DOHH2 (cell line): ENCODE data around the gene ALDH1L1.

Experiments used
- H3F3A ChIP-seq: fragments of 200-600 bp; sonication (generic), shearing (Covaris generic); 2 replicates; pipeline ENCODE4 v1.6.0; 2016; ENCODE audit warnings: antibody characterized with exemption, mild to moderate bottlenecking; ENCODE audit not compliant: control insufficient read depth, insufficient read depth
- H3K27ac ChIP-seq: fragments of 200-600 bp; sonication (generic); 2 replicates; pipeline ENCODE4 v1.5.1; 2014; ENCODE audit warnings: low read depth, mild to moderate bottlenecking, low read length, moderate library complexity
- H3K27me3 ChIP-seq: fragments of 200-600 bp; sonication (generic); 2 replicates; pipeline ENCODE4 v1.6.1; 2014; ENCODE audit warnings: mild to moderate bottlenecking, low read length, mixed read lengths; ENCODE audit not compliant: control insufficient read depth
- H3K36me3 ChIP-seq: fragments of 200-600 bp; sonication (generic); 2 replicates; pipeline ENCODE4 v1.6.1; 2014; ENCODE audit warnings: mild to moderate bottlenecking, low read length, moderate library complexity, mixed read lengths; ENCODE audit not compliant: control insufficient read depth
- H3K4me1 ChIP-seq: fragments of 200-600 bp; sonication (generic); 2 replicates; pipeline ENCODE4 v1.6.1; 2014; ENCODE audit warnings: mild to moderate bottlenecking, low read length, mixed read lengths; ENCODE audit not compliant: control insufficient read depth
- H3K4me2 ChIP-seq: fragments of 200-600 bp; sonication (generic); 2 replicates; pipeline ENCODE4 v1.6.0; 2014; ENCODE audit warnings: mild to moderate bottlenecking, low read length, moderate library complexity
- H3K4me3 ChIP-seq: fragments of 200-600 bp; sonication (generic); 2 replicates; pipeline ENCODE4 v1.5.1; 2014; ENCODE audit warnings: mild to moderate bottlenecking, low read length, mixed read lengths
- H3K79me2 ChIP-seq: fragments of 200-600 bp; sonication (generic); 2 replicates; pipeline ENCODE4 v1.6.1; 2014; ENCODE audit warnings: mild to moderate bottlenecking, low read length, mixed read lengths; ENCODE audit not compliant: control insufficient read depth
- H3K9me2 ChIP-seq: fragments of 200-600 bp; sonication (generic); replicated peaks from 2 replicates; pipeline ENCODE4 v1.6.1; 2014; ENCODE audit warnings: mild to moderate bottlenecking, low read length, mixed read lengths; ENCODE audit not compliant: control insufficient read depth
- H3K9me3 ChIP-seq: fragments of 200-600 bp; sonication (generic); 2 replicates; pipeline ENCODE4 v1.6.1; 2014; ENCODE audit warnings: antibody characterized with exemption, low read length, mixed read lengths; ENCODE audit not compliant: control insufficient read depth, insufficient read depth
- H4K20me1 ChIP-seq: fragments of 200-600 bp; sonication (generic); 2 replicates; pipeline ENCODE4 v1.6.0; 2014; ENCODE audit warnings: low read depth, mild to moderate bottlenecking, antibody characterized with exemption, low read length, moderate library complexity; ENCODE audit not compliant: control insufficient read depth, insufficient read depth
- EZH2phosphoT487 ChIP-seq: fragments of 200-600 bp; sonication (generic); IDR thresholded peaks from 2 replicates; pipeline ENCODE4 v1.6.1; 2017; ENCODE audit warnings: borderline replicate concordance, mild to moderate bottlenecking, antibody characterized with exemption, low read length, moderate library complexity, mixed read lengths
- TF ChIP-seq, protein P1 (sequence below): fragments of 200-600 bp; sonication (generic); IDR thresholded peaks from one replicate; pipeline ENCODE4 v1.5.1; 2014; ENCODE audit warnings: antibody characterized with exemption, mild to moderate bottlenecking, low read depth, low read length; ENCODE audit not compliant: poor library complexity, severe bottlenecking

ALDH1L1 gene

DNA sequence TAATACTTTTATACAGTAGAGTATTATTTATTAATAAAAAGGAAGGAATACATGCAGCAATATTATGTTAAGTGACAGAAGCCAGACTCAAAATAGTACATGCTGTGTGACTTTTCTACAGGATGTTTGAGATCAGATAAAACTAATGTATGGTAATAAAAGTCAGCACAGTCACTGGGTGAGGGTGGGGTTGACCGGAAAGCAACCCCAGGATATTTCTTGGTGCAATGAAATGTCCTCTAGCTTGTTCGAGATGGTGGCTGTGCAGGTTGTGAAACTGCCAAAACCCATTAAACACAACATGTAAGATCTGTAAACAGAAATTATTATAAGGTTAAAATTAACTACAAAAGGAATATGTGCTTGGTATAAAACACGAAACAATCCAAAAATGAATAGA is 20.8 kb upstream of the ALDH1L1 start:
- peaks cover 8% of the 10 kb centered on the region for H3K27me3 ChIP-seq
- H4K20me1 ChIP-seq = no peaks in the 10 kb centered on the region
- H3K79me2 ChIP-seq = no peaks in the 10 kb centered on the region
- H3F3A ChIP-seq = no peaks in the 10 kb centered on the region
- no peaks in the 10 kb centered on the region for H3K4me1 ChIP-seq
- H3K27ac ChIP-seq = no peak overlapping the region
- TF ChIP-seq, protein P1, sequence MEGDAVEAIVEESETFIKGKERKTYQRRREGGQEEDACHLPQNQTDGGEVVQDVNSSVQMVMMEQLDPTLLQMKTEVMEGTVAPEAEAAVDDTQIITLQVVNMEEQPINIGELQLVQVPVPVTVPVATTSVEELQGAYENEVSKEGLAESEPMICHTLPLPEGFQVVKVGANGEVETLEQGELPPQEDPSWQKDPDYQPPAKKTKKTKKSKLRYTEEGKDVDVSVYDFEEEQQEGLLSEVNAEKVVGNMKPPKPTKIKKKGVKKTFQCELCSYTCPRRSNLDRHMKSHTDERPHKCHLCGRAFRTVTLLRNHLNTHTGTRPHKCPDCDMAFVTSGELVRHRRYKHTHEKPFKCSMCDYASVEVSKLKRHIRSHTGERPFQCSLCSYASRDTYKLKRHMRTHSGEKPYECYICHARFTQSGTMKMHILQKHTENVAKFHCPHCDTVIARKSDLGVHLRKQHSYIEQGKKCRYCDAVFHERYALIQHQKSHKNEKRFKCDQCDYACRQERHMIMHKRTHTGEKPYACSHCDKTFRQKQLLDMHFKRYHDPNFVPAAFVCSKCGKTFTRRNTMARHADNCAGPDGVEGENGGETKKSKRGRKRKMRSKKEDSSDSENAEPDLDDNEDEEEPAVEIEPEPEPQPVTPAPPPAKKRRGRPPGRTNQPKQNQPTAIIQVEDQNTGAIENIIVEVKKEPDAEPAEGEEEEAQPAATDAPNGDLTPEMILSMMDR = no peak
- TF ChIP-seq EZH2phosphoT487 = no peak
- no peaks in the 10 kb centered on the region for H3K9me3 ChIP-seq
- H3K4me2 ChIP-seq = no peak overlapping the region
- H3K9me2 ChIP-seq = no peaks in the 10 kb centered on the region; the same call in 1 of the 2 replicates
- H3K4me3 ChIP-seq = no peak overlapping the region
- H3K36me3 ChIP-seq = no peaks in the 10 kb centered on the region

DNA sequence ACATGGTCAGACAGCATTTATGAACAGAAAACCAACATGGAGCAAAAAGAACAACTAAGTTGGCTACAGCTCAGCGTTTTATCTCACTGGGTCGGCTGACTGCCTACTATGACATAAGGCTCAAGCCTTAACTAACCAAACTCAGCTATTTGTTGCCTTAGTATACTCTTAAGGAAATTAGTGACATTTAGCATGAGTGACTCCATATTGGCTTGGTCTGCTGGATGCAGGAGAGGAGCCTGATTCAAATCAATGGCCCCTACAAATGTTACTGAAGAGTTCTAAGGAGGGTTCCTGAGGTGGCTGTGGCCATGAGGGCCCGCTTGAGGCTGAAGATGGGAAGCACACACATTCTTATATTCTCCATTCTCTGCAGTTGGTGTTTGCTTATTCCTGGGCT is 20.1 kb upstream of the ALDH1L1 start:
- no peak for TF ChIP-seq EZH2phosphoT487
- TF ChIP-seq, protein P1 = no peak
- Histone ChIP-seq H3K79me2 (no peaks in the 10 kb centered on the region), H3K4me1 (no peaks in the 10 kb centered on the region), H3K27ac (no peak overlapping the region), H3K4me2 (no peak overlapping the region), H3K9me3 (no peaks in the 10 kb centered on the region), H3K4me3 (no peak overlapping the region), H3K36me3 (no peaks in the 10 kb centered on the region), H3K9me2 (no peaks in the 10 kb centered on the region; the same call in 1 of the 2 replicates), H3F3A (no peaks in the 10 kb centered on the region), H4K20me1 (no peaks in the 10 kb centered on the region), H3K27me3 (peaks cover 8% of the 10 kb centered on the region)

DNA sequence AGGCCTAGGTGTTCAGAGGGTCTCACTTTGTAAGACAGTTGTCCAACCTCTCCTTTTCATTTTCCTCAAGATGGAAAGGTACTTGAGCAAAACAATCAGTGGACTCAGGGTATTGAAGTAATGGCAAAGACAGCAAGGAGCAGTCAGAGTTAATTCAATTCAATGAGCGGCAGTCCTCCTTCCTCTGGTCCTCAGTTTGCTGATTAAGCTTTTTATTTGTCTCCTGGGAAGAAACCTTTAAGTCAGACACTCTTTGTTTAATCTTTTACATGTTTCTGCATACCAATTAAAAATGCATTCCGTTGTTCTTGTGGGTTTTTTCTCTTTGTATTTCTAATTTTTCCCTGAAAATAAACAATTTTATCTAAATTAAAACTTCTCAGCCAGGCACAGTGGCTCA is 18.9 kb upstream of the ALDH1L1 start:
- H3K9me3 ChIP-seq = peaks cover 8% of the 10 kb centered on the region; the same call in 1 of the 2 replicates
- H3F3A ChIP-seq = no peaks in the 10 kb centered on the region
- no peaks in the 10 kb centered on the region for H3K79me2 ChIP-seq
- no peak overlapping the region for H3K4me3 ChIP-seq
- H3K27ac ChIP-seq = no peak overlapping the region
- no peak overlapping the region for H3K4me2 ChIP-seq
- H3K27me3 ChIP-seq = peaks cover 8% of the 10 kb centered on the region
- no peak for TF ChIP-seq EZH2phosphoT487
- TF ChIP-seq, protein P1 = no peak
- H3K36me3 ChIP-seq = no peaks in the 10 kb centered on the region
- no peaks in the 10 kb centered on the region; the same call in 1 of the 2 replicates for H3K9me2 ChIP-seq
- no peaks in the 10 kb centered on the region for H4K20me1 ChIP-seq
- H3K4me1 ChIP-seq = no peaks in the 10 kb centered on the region
